Ascending aorta (tissue), 2 donors: ENCODE data around the gene CCDC63. TPM values are rescaled to one million over a fixed set of nuclear protein-coding genes. Genes with fewer than 3 reads are reported as not detected.

Experiments
- DNase-seq, 2 donors: peaks; one replicate each; pipeline ENCODE4 v3.0.0-alpha.2; 2019; ENCODE audit warnings: low spot score in 2 of 2
- H3K27ac ChIP-seq, 2 donors: fragments of 200-600 bp; sonication (generic); one replicate each; pipeline ENCODE4 v1.5.1; 2016 to 2017; ENCODE audit warnings: mild to moderate bottlenecking in 1 of 2
- H3K27me3 ChIP-seq: fragments of 200-600 bp; sonication (generic); one replicate; pipeline ENCODE4 v1.5.1; 2017
- H3K36me3 ChIP-seq, 2 donors: fragments of 200-600 bp; sonication (generic); one replicate each; pipeline ENCODE4 v1.5.1; 2016
- H3K4me1 ChIP-seq, 2 donors: fragments of 200-600 bp; sonication (generic); one replicate each; pipeline ENCODE4 v1.5.1; 2016 to 2017; ENCODE audit warnings: mild to moderate bottlenecking in 1 of 2
- H3K4me3 ChIP-seq, 2 donors: fragments of 200-600 bp; sonication (generic); one replicate each; pipeline ENCODE4 v1.5.1; 2016 to 2017; ENCODE audit warnings: mild to moderate bottlenecking in 1 of 2
- H3K9me3 ChIP-seq, 2 donors: fragments of 200-600 bp; sonication (generic); one replicate each; pipeline ENCODE4 v1.5.1; 2016
- CTCF ChIP-seq, 3 experiments: fragments of 200-600 bp in 2 of 3; fragments of 450-650 bp in 1 of 3; sonication (generic) in 2 of 3; IDR thresholded peaks; one replicate each; pipeline ENCODE4 v1.5.1; 2016 to 2019; ENCODE audit warnings: antibody characterized with exemption in 3 of 3, mild to moderate bottlenecking in 1 of 3, moderate library complexity in 1 of 3
- intact Hi-C: fragments of 100-400 bp; cut with DNase I; formaldehyde crosslinking; loops from one replicate; pipeline ENCODE4 v1.15.1; 2023
- total RNA-seq: library from RNA; depleted of rRNA; stranded (reverse); fragments of >200 nt; gene quantifications from one replicate; pipeline ENCODE4 v1.1.0, GENCODE V29; 2016

Gene CCDC63
- total RNA-seq: not detected

- Histone ChIP-seq H3K27ac (no peak within 1 kb of the TSS), H3K27me3 (no peaks in the 10 kb centered on the region), H3K36me3 (no peaks in the 10 kb centered on the region), H3K4me1 (peaks cover 0 to 6% of the 10 kb centered on the region in 2 donors), H3K4me3 (peak within 1 kb of the TSS; percentile 49 to 59), H3K9me3 (no peaks in the 10 kb centered on the region)
- DNase-seq: peak in 1 of 2 donors; percentile 75
- intact Hi-C loops: loop anchor here (5.0 kb wide), 1 partner anchor 40 kb away; no protein-coding TSS in a partner anchor
- TF ChIP-seq CTCF (IDR thresholded peaks at IDR 0.05): peak; percentile 31 to 78 (median 45)
Measured at GRCh38 chr12:110846615-110847566, at the start of gene CCDC63. CCDC63 (plus strand) TSS chr12:110846987; CDS start chr12:110852955, 5,968 bp downstream.

- Histone ChIP-seq H3K27me3 (no peaks in the 10 kb centered on the region), H3K27ac (no peak overlapping the region), H3K4me1 (no peaks in the 10 kb centered on the region), H3K36me3 (no peaks in the 10 kb centered on the region), H3K4me3 (no peak overlapping the region), H3K9me3 (peaks cover 0 to 5% of the 10 kb centered on the region in 2 donors)
- no peak for DNase-seq
- TF ChIP-seq CTCF (IDR thresholded peaks at IDR 0.05): no peak
- intact Hi-C loops: no loop called here
Measured at GRCh38 chr12:110798461-110798860, 48.3 kb upstream of the CCDC63 start.

GRCh38 chr12:110802489-110802888 lies 44.3 kb upstream of the CCDC63 start:
- intact Hi-C loops: no loop called here
- Histone ChIP-seq H3K27me3 (no peaks in the 10 kb centered on the region), H3K4me3 (no peak overlapping the region), H3K9me3 (peaks cover 0 to 10% of the 10 kb centered on the region in 2 donors), H3K36me3 (no peaks in the 10 kb centered on the region), H3K27ac (no peak overlapping the region), H3K4me1 (no peaks in the 10 kb centered on the region)
- TF ChIP-seq CTCF (IDR thresholded peaks at IDR 0.05): no peak
- DNase-seq: no peak

- Histone ChIP-seq H3K27ac (no peak overlapping the region), H3K4me1 (no peaks in the 10 kb centered on the region), H3K36me3 (no peaks in the 10 kb centered on the region), H3K4me3 (no peak overlapping the region), H3K9me3 (peaks cover 0 to 10% of the 10 kb centered on the region in 2 donors), H3K27me3 (no peaks in the 10 kb centered on the region)
- no peak for TF ChIP-seq CTCF (IDR thresholded peaks at IDR 0.05)
- no peak for DNase-seq
- intact Hi-C loops: no loop called here
Measured at GRCh38 chr12:110804406-110804805, 42.4 kb upstream of the CCDC63 start.

- Histone ChIP-seq H3K9me3 (peaks cover 0 to 5% of the 10 kb centered on the region in 2 donors), H3K36me3 (no peaks in the 10 kb centered on the region), H3K4me3 (no peak overlapping the region), H3K4me1 (no peaks in the 10 kb centered on the region), H3K27me3 (no peaks in the 10 kb centered on the region), H3K27ac (no peak overlapping the region)
- intact Hi-C loops: no loop called here
- TF ChIP-seq CTCF (IDR thresholded peaks at IDR 0.05): no peak
- DNase-seq: no peak
Measured at GRCh38 chr12:110807640-110808039, 39.1 kb upstream of the CCDC63 start.
